OCI-LY1 (cell line): ENCODE measurements around the gene ZFC3H1.

Experiments used
- CTCF ChIP-seq: fragments of 200-600 bp; sonication (generic), shearing (Covaris generic); IDR thresholded peaks from 2 replicates; pipeline ENCODE4 v1.5.1; 2017; ENCODE audit warnings: mild to moderate bottlenecking, antibody characterized with exemption, low read length, moderate library complexity, mixed read lengths
- EZH2 ChIP-seq: fragments of 200-600 bp; sonication (generic), shearing (Covaris generic); IDR thresholded peaks from 2 replicates; pipeline ENCODE4 v1.8.0; 2017; ENCODE audit warnings: borderline replicate concordance, mixed run types, mild to moderate bottlenecking, antibody characterized with exemption, low read length, moderate library complexity, mixed read lengths

GRCh38 chr12:71576496-71576895 lies 87.2 kb downstream of the ZFC3H1 start:
- no peak for TF ChIP-seq CTCF
- TF ChIP-seq EZH2, result no peak
